A549 (cell line): Measurements from ENCODE around the gene SLC38A3.

Experiments used
- POLR2A ChIP-seq: IDR thresholded peaks from 2 replicates; pipeline ENCODE4 v1.6.1; 2012; ENCODE audit warnings: mild to moderate bottlenecking, low read length
- RAD21 ChIP-seq, 2 experiments: fragments of >200 bp in 1 of 2; sonication (Bioruptor Twin) in 1 of 2; formaldehyde crosslinking in 1 of 2; IDR thresholded peaks in 1 of 2; conservative IDR thresholded peaks in 1 of 2; 2 replicates in 1 of 2; 3 replicates in 1 of 2; pipeline ENCODE4 v1.6.1; 2012 to 2018; ENCODE audit warnings: inconsistent platforms in 1 of 2
- TF ChIP-seq, protein P1 (sequence below): fragments of >200 bp; sonication (Bioruptor Twin); formaldehyde crosslinking; IDR thresholded peaks from 3 replicates; pipeline ENCODE4 v1.5.1; 2016
- TF ChIP-seq, protein P2 (sequence below): fragments of 450-650 bp; IDR thresholded peaks from 2 replicates; pipeline ENCODE4 v1.6.1; 2014; ENCODE audit warnings: antibody characterized with exemption

DNA sequence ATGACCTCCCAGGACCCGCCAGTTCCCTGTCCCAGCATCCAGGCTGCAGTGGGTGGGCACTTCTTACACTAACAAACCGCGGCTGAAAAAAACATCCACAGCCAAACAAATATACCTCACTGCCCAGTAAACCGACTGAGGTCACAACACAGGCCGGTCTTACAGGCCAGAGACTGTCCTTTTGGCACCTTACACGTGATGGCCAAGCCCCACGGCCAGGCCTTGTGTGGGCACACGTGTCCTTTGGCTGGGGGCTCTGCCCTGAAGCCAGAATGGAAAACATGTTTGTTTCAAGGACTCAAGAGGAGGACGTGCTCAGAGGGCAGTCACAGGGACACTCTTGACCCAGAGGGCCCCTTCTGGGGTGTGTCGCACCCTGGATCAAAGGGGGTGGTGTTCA, 9.8 kb downstream of the SLC38A3 start:
- TF ChIP-seq, protein P1, sequence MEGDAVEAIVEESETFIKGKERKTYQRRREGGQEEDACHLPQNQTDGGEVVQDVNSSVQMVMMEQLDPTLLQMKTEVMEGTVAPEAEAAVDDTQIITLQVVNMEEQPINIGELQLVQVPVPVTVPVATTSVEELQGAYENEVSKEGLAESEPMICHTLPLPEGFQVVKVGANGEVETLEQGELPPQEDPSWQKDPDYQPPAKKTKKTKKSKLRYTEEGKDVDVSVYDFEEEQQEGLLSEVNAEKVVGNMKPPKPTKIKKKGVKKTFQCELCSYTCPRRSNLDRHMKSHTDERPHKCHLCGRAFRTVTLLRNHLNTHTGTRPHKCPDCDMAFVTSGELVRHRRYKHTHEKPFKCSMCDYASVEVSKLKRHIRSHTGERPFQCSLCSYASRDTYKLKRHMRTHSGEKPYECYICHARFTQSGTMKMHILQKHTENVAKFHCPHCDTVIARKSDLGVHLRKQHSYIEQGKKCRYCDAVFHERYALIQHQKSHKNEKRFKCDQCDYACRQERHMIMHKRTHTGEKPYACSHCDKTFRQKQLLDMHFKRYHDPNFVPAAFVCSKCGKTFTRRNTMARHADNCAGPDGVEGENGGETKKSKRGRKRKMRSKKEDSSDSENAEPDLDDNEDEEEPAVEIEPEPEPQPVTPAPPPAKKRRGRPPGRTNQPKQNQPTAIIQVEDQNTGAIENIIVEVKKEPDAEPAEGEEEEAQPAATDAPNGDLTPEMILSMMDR = no peak
- no peak for TF ChIP-seq POLR2A
- TF ChIP-seq, protein P2, sequence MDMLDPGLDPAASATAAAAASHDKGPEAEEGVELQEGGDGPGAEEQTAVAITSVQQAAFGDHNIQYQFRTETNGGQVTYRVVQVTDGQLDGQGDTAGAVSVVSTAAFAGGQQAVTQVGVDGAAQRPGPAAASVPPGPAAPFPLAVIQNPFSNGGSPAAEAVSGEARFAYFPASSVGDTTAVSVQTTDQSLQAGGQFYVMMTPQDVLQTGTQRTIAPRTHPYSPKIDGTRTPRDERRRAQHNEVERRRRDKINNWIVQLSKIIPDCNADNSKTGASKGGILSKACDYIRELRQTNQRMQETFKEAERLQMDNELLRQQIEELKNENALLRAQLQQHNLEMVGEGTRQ = no peak
- no peak for TF ChIP-seq RAD21 (conservative IDR thresholded peaks at IDR 0.05 in 1 of 2, IDR thresholded peaks at IDR 0.05 in 1 of 2)
